Measurements from ENCODE around the gene PEAR1. TPM values are rescaled to one million over a fixed set of nuclear protein-coding genes. Genes with fewer than 3 reads are reported as not detected.

PEAR1 gene
- total RNA-seq, 1 experiment from 2014 or later, result 5.2 TPM

DNA sequence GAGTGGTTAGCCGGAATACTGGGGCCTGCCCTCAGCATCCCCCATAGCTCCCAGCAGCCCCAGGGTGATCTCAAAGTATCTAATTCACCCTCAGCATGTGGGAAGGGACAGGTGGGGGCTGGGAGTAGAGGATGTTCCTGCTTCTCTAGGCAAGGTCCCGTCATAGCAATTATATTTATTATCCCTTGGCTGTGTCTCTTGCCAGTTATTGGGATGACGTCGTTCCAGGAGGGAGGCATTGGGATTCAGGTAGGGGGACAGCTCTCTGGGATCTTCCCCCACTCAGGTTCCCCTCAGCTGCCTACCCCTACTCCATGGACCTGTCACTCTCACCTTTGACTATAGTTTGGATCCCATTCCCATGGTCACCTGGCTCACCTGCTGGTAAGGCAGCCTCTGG is 11.9 kb upstream of the PEAR1 start:
- no peak for DNase-seq (ENCODE audit: low read depth)

DNA sequence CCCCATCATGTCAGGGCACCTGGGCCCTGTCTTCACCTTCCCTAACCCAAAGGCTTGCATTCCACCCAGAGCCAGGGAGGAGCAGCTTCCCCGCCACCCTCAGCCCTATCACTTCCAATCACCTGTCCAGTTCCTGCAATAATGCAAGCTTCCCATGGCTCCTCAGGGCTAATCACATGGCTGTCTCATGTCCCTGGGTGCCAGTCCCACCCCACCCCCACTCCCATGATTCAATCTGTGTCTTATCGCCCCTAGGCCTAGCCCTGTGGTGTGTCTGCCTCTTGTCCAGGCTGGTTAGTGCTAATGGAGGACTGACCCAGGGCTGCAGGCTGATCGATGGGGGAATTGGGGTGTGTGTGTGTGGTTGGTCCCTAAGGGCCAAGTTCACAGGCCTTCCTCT is 11.0 kb upstream of the PEAR1 start:
- DNase-seq (ENCODE audit: low read depth), result no peak

DNA sequence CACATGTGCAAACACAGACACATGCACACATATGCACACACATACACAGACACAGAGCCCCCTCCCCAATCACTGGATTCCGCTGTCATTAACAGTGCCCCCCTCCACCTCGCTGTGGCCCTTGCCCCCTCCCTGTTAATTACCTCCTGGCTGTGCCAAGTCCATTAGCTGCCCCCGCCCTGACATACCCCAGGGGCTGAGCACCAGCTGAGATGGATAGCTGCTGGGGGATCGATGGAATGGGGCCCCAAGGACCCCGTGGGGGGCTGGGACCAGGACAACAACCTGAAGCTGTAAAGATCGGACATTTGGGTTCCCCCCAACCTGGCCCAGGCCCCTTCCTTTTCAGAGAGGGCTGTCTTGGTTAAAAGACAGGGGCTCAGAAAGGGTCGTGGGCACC is 9.6 kb upstream of the PEAR1 start:
- no peak for DNase-seq (ENCODE audit: low read depth)

DNA sequence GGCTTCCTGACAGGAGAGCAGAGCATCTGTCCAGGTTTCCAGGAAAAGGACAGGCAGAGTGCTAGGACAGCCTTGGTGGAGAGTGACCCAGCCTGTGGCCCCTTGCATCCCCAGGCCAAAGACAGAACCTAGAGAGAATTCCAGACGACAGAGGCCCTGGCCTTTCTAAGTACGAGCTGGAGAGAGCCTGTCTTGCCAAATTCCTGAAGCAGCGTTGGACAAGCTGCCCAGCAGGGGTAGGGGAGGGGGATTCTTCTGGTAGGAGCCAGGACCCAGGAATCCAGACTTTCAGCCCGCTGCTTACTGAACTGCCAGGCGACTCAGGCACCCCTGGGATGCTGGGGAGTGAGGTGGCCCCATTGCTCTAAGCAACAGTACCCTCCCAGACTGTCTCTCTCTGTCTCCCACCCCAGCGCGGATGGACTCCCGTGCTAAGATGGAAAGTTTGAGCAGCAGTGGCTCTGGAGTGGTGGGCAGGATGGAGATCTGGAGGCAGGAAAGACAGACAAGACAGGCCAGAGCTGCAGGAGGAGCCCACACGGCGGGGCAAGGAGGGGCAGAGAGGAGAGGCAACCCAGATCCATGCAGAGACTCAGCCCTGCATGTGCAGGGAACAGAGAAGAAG is 8.8 kb upstream of the PEAR1 start:
- DNase-seq (ENCODE audit: low read depth), result no peak

DNA sequence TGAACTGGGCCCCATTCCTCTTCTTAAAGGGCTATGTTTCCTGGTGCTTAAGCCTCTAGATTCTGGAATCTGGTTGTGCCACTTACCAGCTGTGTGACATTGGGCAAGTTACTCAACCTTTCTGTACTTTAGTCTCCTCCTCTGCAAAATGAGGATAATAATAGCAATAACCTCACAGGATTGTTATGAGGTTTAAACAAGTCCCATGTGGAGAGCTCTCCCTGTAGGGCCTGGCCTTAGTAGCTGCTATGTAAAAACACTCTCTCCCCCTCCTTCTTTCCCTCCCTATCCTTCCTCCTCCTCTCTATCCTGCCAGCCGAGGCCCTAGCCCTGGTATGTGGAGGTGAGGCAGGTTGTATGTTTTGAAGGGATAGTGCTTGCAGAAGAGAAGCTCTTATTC is 8.2 kb upstream of the PEAR1 start:
- no peak for DNase-seq (ENCODE audit: low read depth)

DNA sequence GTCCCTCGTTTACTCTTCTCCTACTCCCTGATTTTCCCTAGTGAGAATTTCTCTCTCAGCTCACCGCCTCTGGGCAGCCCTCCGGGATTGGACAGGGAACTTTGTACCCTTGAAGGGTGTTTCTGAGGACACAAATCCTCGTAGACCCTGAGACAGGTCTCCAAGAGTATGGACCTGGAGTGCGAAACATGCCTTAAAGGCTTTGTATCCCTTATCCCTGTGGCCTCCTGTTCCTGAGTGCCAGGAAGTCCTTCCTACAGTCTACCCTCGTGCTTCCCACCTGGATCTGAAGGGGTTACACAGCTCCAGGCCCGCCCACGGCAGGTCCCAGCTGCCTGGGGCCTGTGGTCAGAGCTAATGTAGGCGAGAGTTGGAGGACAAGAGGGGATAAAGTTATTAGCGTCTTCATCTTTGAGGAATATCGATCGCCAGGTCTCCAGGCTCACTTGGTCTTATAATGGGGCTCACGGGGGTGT is 7.6 kb upstream of the PEAR1 start:
- no peak for DNase-seq (ENCODE audit: low read depth)

DNA sequence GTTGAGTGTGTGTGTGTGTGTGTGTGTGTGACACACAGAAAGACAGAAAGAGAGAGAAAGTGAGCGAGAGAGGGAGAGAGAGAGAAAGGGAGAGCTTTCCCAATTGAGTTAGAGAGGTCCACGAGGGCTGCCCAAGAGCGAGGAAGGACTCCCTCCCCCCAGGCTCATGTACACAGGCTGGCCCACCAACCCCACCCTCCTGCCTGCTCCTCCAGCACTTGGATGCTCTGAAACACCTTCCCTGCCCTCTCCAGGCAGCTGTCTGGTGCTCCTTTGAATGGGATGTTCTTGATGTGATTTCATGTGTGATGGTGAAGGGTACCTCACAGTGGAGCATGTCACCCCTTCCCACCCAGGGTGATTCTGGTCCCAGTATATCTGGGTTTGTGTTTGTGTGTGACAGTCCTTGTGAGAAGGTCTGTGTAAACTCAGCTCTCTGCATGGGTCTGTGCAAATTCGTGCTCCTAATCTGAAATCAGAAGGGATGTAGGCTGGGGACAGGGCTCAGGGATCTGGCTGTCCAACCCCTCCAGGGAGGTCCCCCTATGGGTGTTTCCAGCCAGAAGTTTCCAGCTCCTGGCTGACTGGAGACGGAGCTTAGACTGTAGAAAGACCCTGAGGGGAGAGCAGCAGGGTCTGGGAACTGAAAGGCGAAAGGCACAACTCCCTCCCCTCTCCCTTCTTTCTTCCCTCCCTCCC is 6.8 kb upstream of the PEAR1 start:
- DNase-seq (ENCODE audit: low read depth), result no peak

DNA sequence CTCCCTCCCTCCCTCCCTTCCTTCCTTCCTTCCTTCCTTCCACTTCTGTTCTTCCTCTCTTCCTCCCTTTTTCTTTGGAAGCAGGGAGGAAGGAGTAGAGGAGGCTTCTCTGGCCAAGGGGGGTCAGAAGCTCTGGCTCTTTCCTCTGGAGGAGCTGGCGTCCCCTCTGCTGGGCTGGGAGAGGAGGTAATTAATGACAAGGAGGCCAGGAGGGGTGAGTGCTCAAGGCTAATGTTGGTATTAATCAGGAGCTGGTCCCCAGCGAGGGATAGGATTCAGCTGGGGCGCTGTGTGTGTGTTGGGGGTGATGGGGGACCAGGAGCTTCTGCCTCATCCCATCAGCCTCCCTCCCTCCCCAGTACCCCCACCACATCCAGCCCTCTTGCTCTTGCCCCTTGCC is 6.2 kb upstream of the PEAR1 start:
- DNase-seq (ENCODE audit: low read depth), result no peak

DNA sequence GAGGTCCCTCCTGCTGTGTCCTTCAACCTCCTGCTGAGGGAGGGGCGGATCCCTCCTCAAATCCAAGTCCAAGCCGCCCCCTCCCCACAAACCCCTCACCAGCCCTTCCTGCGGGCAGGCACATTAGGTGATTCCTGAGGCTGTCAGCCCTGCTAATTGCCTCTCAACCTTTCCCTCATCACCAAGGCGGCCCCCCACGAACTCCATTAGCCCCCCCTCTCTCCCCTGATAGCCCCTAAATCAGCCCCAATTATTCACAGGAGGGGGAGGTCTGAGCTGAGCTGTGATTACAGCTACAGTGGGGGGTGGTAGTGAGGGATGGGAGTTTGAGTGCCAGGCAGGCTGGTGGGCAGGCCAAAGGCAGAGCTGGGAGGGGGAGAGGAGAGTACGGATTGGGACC is 5.8 kb upstream of the PEAR1 start:
- DNase-seq (ENCODE audit: low read depth), result no peak

DNA sequence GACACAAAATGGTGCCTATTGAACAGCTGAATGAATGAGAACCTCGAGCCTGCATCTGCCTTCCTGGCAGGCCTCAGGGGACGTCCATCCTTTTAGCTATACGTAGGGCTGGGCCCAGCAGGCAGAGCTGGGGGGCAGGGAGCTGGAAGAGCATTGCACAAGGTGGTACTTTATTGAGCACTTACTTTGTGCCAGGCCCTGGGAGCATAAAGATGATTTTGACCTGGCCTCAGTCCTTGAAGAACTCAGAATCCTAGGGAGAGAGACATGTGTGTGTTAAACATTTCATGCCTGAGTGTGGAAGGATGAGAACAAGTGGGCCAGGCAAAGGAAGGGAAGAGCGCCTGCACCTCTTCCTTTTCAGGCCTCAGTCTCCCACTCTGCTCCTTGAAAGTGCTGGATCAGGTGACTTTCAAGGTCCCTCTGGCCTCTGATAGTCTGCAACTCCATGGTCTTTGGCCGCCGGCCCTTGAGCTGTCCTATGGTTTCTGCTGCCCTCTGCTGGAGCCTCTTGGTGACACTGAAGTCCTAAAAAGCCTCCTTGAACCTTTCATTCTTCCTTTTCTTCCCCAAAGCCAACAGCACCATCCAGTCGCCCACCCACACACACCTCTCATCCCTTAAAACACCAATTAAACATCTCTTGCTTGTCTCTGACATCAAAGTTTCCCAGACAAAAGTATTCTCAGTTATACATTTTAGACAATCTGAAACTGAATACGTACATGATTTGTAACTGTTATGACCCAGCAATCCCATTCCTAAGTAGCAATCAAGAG is 3.5 kb upstream of the PEAR1 start:
- DNase-seq (ENCODE audit: low read depth), result peak; percentile 69

DNA sequence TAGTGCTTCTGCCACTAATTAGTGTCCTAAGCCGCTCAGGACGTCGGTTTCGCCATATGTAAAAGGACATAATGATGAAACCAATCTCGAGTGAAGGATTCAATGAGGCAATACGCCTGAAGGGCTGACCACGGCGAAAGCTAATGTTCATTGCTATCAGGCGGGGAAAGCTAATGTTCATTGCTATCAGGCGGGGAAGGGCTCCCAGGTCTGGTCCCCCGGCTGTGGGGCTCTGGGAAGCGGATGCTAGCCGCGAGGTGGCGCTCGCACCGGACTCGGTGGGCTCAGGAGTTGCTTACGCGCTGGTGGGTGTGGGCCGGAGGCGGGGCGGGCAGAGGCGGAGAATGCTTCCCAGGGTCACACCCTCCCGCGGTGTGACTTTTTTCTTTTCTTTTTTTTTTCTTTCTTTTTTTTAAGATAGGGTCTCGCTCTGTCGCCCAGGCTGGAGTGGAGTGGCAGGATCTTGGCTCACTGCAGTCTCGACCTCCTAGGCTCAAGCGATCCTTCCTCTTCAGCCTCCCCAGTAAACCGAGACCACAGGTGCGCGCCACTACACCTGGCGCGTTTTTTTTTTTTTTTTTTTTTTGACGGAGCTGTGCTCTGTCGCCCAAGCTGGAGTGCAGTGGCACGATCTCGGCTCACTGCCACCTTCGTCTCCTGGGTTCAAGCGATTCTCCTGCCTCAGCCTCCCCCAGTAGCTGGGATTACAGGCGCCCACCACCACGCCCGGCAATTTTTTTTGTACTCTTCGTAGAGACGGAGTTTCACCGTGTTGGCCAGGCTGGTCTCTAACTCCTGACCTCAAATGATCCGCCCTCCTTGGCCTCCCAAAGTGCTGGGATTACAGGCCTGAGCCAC is 1.1 kb upstream of the PEAR1 start:
- DNase-seq (ENCODE audit: low read depth), result peak; percentile 76

DNA sequence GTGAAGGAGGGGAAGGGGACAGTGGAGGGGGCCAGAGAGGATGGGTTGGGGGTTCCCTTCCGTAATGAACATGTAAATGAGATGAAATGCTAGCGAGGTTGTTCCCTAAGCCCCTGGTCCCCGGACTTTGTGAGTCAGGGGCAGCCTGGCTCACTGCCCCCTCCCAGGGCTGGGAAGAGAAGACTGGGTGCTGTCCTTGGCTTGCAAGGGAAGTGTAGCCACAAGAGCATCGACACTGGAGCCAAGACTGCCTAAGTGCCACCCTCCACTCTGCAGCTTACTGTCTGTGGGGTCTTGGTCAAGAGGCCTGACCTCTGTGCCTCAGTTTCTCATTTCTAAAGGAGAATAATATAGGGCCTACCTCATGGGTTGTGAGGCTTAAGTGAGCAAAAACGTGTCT is 483 bp downstream of the PEAR1 start:
- no peak for DNase-seq (ENCODE audit: low read depth)

DNA sequence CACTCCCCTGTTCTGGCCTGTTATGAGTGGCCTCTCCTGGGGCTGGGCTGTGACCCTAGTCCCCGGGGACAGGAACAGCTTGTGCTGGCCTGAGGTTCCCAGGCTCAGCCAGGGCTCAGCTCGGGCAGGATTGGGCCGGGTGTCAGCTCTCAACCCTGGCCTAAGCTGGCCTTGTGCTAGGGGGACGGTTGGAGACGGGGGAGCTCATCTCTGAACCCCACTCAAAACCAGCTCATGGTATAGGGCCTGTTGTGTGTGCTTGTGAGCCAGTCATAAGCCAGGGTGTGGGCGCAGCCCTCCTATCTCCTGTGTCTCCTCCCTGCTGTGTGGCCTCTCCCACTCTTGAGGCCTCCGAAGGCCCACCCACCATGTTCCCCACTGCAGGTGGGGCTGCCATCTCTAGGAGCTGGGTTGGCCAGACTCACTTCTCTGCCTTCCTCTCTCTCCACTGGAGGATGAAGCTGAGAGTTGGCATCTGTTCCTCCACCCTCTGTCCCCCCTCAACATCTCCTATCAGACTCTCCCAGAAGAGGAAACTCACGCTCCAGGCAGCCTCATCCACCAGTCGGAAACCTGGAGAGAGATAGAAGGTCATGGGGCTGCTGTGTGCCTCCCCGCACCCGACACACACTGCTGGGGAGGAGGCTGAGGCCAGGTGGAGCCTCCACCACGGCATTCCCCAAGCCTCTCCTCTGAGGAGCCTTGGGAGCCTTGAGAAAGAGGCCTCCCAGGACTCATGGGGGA is 1.4 kb downstream of the PEAR1 start:
- DNase-seq (ENCODE audit: low read depth), result no peak

DNA sequence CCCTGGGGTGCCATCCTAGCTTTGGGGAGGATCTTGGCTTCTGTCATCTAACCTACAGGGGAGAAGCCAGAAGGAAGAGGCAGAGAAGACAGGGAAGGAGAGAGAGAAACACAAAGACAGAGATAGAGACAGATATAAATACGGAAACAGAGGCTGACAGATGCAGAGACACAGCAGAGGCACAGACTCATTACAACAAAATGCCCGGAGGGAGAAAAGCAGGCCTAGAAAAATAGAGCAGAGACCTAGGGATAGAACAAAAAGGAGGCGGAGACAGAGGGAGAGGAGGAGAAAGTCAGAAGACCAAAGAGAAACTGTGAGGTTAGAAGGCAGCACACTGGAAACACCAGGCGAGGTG is 1.9 kb downstream of the PEAR1 start:
- DNase-seq (ENCODE audit: low read depth), result no peak

DNA sequence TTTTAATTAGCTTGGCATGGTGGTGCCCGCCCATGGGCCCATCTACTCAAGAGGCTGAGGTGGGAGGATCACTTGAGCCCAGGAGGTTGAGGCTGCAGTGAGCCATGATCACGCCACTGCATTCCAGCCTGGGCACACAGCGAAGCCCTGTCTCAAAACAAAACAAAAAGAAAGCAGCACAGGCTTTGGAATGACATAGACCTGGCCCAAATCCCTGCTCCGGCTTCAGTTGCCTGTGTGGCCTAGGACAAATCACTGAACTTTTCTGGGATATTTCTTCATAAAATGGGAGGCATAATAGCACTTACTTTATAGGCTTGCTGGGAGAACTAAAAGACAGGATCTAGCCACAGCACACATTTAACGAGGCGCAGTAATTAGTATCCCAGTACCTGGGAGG is 2.4 kb downstream of the PEAR1 start:
- no peak for DNase-seq (ENCODE audit: low read depth)

DNA sequence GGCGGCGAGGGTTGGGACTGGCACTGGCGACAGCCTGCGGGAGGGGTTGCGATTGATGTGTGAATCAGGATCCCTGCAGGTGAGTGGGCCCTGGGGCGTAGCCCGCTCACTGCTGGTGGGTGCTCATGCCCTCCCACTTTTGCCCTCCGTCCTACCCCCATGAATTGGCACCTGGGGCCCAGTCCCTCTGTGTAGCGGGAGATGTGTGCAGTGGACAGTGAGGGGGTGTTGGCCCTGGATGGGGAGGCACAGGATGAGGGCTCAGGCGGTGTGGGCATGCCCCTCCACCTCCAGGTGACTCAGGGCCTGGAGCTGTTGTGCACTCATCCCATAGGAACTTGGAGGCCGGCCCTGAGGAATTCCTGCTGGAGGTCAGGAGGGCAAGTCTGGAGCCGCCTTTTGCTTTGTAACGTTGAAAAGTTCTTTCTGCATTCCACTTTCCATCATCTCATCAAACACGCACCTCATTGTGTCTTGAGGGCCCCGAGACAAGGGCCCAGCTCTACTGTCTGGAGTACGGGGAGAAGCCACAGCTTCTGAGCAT is 3.0 kb downstream of the PEAR1 start:
- DNase-seq (ENCODE audit: low read depth), result peak; percentile 96

DNA sequence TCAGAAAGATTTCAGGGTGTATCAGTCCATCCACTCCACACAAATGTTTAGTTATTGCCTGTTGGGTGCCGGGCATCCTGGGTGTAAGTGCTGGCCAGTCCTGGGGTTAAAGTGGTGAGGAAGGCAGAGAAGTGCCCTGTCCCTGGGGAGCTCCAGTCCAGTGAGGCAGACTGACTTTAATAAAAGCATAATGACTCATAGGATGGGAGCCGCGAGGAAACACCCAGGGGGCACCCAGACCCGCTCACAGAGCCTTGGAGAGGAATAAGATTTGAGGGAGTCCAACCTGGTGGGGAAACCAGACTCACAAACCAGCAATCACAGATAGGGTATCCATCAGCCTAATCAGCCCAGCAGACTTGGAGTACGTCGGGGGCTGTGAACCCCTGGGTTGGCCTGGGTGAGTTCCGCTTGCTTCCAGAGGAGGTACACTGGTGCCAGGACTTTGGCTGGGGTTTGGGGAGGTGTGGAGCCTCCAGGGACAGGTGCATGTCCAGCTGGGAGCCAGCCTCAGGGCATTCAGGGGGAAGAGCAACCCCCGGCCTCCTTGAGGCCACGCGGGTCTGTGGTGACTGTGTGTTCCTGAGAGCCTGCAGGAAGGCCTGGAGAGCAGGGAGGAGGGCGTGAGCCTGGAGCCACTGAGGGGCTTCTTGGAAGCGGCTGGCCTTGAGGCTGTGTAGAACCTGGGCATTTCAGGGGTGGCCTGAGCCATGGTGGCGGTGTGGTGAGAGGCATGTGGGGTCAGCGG is 3.7 kb downstream of the PEAR1 start:
- DNase-seq (ENCODE audit: low read depth), result peak; percentile 75

DNA sequence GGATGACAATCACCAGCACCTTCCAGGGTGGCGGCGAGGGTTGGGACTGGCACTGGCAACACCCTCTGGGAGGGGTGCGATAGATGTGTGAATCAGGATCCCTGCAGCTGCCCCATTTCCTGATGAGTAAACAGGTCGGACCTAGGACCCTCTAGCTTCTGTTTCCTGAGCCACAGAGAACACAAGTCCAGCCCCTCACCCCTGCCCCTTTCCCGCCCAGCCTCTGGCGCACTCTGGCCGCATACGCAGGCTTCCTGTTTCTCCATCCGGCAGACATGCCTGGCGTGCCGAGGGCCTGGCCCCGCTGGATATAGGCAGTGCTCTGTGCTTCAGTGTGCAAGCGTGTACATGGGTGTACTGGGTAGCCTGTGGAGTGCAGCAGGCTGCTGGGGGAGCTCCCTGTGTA is 4.6 kb downstream of the PEAR1 start:
- DNase-seq (ENCODE audit: low read depth), result peak; percentile 93

DNA sequence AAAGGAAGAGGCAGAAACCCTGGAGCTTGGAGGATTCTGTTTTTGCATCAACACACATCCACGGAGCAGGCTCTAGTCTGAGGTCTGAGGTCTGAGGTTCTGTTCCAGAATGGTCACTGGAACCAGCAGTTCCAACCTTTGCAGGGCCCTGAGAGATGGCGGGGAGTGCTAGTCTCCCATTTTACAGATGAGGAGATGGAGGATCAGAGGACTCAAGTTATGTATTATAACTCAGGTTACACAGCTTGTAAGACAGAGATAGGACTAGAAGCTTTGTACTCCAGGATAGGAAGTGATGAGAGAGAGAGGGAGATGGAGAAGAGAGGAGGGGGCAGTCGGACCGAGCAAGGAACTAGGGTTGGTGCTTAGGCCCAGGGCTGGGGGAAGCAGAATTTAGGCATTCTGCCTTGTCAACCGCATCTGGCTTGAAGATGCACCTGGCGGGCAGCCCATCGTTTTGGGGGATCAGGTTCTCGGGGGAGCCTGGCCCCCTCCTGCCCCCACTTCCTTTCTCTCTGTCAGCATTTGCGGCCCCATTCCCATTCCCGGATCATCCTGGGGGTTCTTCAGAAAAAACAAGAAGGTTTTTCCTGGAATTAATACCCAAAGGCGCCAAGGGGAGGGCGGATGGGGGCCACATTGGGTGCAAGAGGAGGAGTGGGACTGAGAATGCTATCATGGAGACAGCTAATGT is 5.6 kb downstream of the PEAR1 start:
- DNase-seq (ENCODE audit: low read depth), result no peak
